ENCODE data around the gene SLC25A12.

GRCh38 chr2:171835386-171835785 is 58.7 kb downstream of the SLC25A12 start:
- TF ChIP-seq CTCF (IDR thresholded peaks at IDR 0.05; ENCODE audit: borderline replicate concordance, extremely low read depth, low read length, poor library complexity, severe bottlenecking) (no peak), EZH2 (IDR thresholded peaks at IDR 0.05; ENCODE audit: borderline replicate concordance, low read depth, low read length, severe bottlenecking) (no peak)

Measured in DND-41 (cell line).